ENCODE data around the gene EPHB6. TPM values are rescaled to one million over a fixed set of nuclear protein-coding genes. Genes with fewer than 3 reads are reported as not detected.

The EPHB6 gene
- total RNA-seq, 1 experiment from 2014 or later, result 39.2 TPM

GRCh38 chr7:142872106-142872675 lies 17.3 kb downstream of the EPHB6 start:
- no peak overlapping the region for H3K4me2 ChIP-seq
- POLR2A ChIA-PET (ENCODE audit: unreplicated experiment), result no interaction called here
- H3K79me2 ChIP-seq (ENCODE audit: low read depth), result no peaks in the 10 kb centered on the region
- no peak overlapping the region for H3K4me3 ChIP-seq
- H3K27ac ChIP-seq, result no peak overlapping the region
- BruUV-seq (replicated peaks), result no TSS peak
- DNase-seq, result no peak
- CTCF ChIA-PET, result interaction anchor here (1.4 to 1.9 kb wide), 3 partner anchors 9 to 89 kb away, joined by 3 to 14 read pairs (median 7); partner anchors contain the start of gene EPHB6
- TF ChIP-seq, protein P1, sequence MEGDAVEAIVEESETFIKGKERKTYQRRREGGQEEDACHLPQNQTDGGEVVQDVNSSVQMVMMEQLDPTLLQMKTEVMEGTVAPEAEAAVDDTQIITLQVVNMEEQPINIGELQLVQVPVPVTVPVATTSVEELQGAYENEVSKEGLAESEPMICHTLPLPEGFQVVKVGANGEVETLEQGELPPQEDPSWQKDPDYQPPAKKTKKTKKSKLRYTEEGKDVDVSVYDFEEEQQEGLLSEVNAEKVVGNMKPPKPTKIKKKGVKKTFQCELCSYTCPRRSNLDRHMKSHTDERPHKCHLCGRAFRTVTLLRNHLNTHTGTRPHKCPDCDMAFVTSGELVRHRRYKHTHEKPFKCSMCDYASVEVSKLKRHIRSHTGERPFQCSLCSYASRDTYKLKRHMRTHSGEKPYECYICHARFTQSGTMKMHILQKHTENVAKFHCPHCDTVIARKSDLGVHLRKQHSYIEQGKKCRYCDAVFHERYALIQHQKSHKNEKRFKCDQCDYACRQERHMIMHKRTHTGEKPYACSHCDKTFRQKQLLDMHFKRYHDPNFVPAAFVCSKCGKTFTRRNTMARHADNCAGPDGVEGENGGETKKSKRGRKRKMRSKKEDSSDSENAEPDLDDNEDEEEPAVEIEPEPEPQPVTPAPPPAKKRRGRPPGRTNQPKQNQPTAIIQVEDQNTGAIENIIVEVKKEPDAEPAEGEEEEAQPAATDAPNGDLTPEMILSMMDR (conservative IDR thresholded peaks at IDR 0.05), result no peak
- TF ChIP-seq EZH2 (IDR thresholded peaks at IDR 0.05; ENCODE audit: low read depth), result no peak
- no peaks in the 10 kb centered on the region for H3K9me2 ChIP-seq (ENCODE audit: insufficient read depth)
- peaks cover 11% of the 10 kb centered on the region; the same call in 1 of the 2 replicates for H3K36me3 ChIP-seq (ENCODE audit: low read depth)
- intact Hi-C loops (cut with micrococcal nuclease; ENCODE audit: unreplicated experiment), result loop anchor here (2.0 kb wide), 1 partner anchor 41 kb away; no protein-coding TSS in a partner anchor
- H4K20me1 ChIP-seq (ENCODE audit: insufficient read depth), result no peaks in the 10 kb centered on the region
- peaks cover 12% of the 10 kb centered on the region; the same call in 1 of the 2 replicates for H3F3A ChIP-seq (ENCODE audit: insufficient read depth, low read depth)
- H3K27me3 ChIP-seq (ENCODE audit: insufficient read depth, low read depth), result no peaks in the 10 kb centered on the region
- H2AFZ ChIP-seq, result no peak overlapping the region
- H3K4me1 ChIP-seq (replicated peaks; ENCODE audit: insufficient read depth), result no peaks in the 10 kb centered on the region
- H3K9me3 ChIP-seq (ENCODE audit: insufficient read depth, low read depth), result no peaks in the 10 kb centered on the region

GRCh38 chr7:142873281-142873784 lies 18.5 kb downstream of the EPHB6 start:
- peaks cover 9% of the 10 kb centered on the region; the same call in 1 of the 2 replicates for H3K36me3 ChIP-seq (ENCODE audit: low read depth)
- ChIA-PET CTCF (interaction anchor here (0.6 to 1.9 kb wide), 7 partner anchors 8 to 243 kb away, joined by 3 to 14 read pairs (median 3); partner anchors contain the start of gene EPHB6), POLR2A (ENCODE audit: unreplicated experiment) (no interaction called here)
- H3K79me2 ChIP-seq (ENCODE audit: low read depth), result no peaks in the 10 kb centered on the region
- no TSS peak for BruUV-seq (replicated peaks)
- H3K27ac ChIP-seq, result no peak overlapping the region
- no peaks in the 10 kb centered on the region for H3K27me3 ChIP-seq (ENCODE audit: insufficient read depth, low read depth)
- H3K9me2 ChIP-seq (ENCODE audit: insufficient read depth), result no peaks in the 10 kb centered on the region
- peaks cover 12% of the 10 kb centered on the region; the same call in 1 of the 2 replicates for H3F3A ChIP-seq (ENCODE audit: insufficient read depth, low read depth)
- no peak overlapping the region for H3K4me3 ChIP-seq
- H2AFZ ChIP-seq, result no peak overlapping the region
- intact Hi-C loops (cut with micrococcal nuclease; ENCODE audit: unreplicated experiment), result loop anchor here (2.0 kb wide), 1 partner anchor 39 kb away; no protein-coding TSS in a partner anchor
- DNase-seq, result no peak
- no peaks in the 10 kb centered on the region for H4K20me1 ChIP-seq (ENCODE audit: insufficient read depth)
- TF ChIP-seq EZH2 (IDR thresholded peaks at IDR 0.05; ENCODE audit: low read depth), result no peak
- TF ChIP-seq, protein P1 (conservative IDR thresholded peaks at IDR 0.05), result peak; percentile 78
- no peaks in the 10 kb centered on the region for H3K9me3 ChIP-seq (ENCODE audit: insufficient read depth, low read depth)
- H3K4me2 ChIP-seq, result no peak overlapping the region
- no peaks in the 10 kb centered on the region for H3K4me1 ChIP-seq (replicated peaks; ENCODE audit: insufficient read depth)

DNA sequence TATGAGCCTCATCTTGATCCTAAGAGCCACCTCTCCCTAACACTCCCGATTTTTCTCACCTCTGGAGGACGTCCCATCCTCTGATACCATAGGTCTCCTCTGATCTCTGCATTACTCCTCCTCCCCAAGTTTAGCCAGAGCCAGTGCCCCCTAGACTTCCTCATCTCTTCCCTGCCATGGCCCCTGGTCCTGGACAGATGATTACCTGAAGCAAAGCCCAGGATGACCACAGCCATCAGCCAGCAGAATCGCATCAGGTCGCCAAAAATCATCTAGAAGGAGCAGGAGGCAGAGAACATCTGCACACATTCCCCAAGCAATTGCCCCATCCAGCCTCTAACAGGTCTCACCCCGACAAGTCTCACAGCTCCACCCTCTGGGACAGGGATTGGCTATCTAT lies 19.0 kb downstream of the EPHB6 start:
- intact Hi-C loops (cut with micrococcal nuclease; ENCODE audit: unreplicated experiment), result loop anchor here (2.0 kb wide), 1 partner anchor 39 kb away; no protein-coding TSS in a partner anchor
- Histone ChIP-seq H3K9me2 (ENCODE audit: insufficient read depth) (no peaks in the 10 kb centered on the region), H3K27me3 (ENCODE audit: insufficient read depth, low read depth) (no peaks in the 10 kb centered on the region), H3K79me2 (ENCODE audit: low read depth) (no peaks in the 10 kb centered on the region), H3F3A (ENCODE audit: insufficient read depth, low read depth) (peaks cover 12% of the 10 kb centered on the region; the same call in 1 of the 2 replicates), H2AFZ (no peak overlapping the region), H3K4me2 (no peak overlapping the region), H3K4me1 (replicated peaks; ENCODE audit: insufficient read depth) (no peaks in the 10 kb centered on the region), H4K20me1 (ENCODE audit: insufficient read depth) (no peaks in the 10 kb centered on the region), H3K4me3 (no peak overlapping the region), H3K27ac (no peak overlapping the region), H3K36me3 (ENCODE audit: low read depth) (peaks cover 7% of the 10 kb centered on the region; the same call in 1 of the 2 replicates), H3K9me3 (ENCODE audit: insufficient read depth, low read depth) (no peaks in the 10 kb centered on the region)
- TF ChIP-seq, protein P1 (conservative IDR thresholded peaks at IDR 0.05), result no peak
- no peak for TF ChIP-seq EZH2 (IDR thresholded peaks at IDR 0.05; ENCODE audit: low read depth)
- no peak for DNase-seq
- CTCF ChIA-PET, result interaction anchor here (1.2 to 1.9 kb wide), 3 partner anchors 8 to 87 kb away, joined by 3 to 14 read pairs (median 7); no protein-coding TSS in a partner anchor
- BruUV-seq (replicated peaks), result no TSS peak
- POLR2A ChIA-PET (ENCODE audit: unreplicated experiment), result no interaction called here

Data from PC-9 (cell line).